ENCODE results near the gene ADGRG6.

Gene ADGRG6

GRCh38 chr6:142378138-142378875 is 76.5 kb downstream of the ADGRG6 start:
- peak; percentile 67 for DNase-seq

- no peak for DNase-seq
Observed at GRCh38 chr6:142380626-142381025, 78.8 kb downstream of the ADGRG6 start.

- DNase-seq, result no peak
Observed at GRCh38 chr6:142381181-142381580, 79.4 kb downstream of the ADGRG6 start.

GRCh38 chr6:142381845-142382378 is 80.1 kb downstream of the ADGRG6 start:
- DNase-seq, result no peak

GRCh38 chr6:142384519-142385254 is 82.9 kb downstream of the ADGRG6 start:
- DNase-seq, result no peak

- DNase-seq, result no peak
Observed at GRCh38 chr6:142385352-142385751, 83.5 kb downstream of the ADGRG6 start.

- DNase-seq, result no peak
Observed at GRCh38 chr6:142386657-142387056, 84.8 kb downstream of the ADGRG6 start.

- DNase-seq, result peak; percentile 60
Observed at GRCh38 chr6:142387997-142388815, 86.4 kb downstream of the ADGRG6 start.

- DNase-seq, result no peak
Observed at GRCh38 chr6:142395266-142395665, 93.5 kb downstream of the ADGRG6 start.

GRCh38 chr6:142395768-142396231 is 94.0 kb downstream of the ADGRG6 start:
- DNase-seq, result no peak

GRCh38 chr6:142398353-142398752 is 96.5 kb downstream of the ADGRG6 start:
- DNase-seq, result no peak

- DNase-seq, result no peak
Observed at GRCh38 chr6:142399739-142400138, 97.9 kb downstream of the ADGRG6 start.

- DNase-seq, result no peak
Observed at GRCh38 chr6:142400495-142400894, 98.7 kb downstream of the ADGRG6 start.

GRCh38 chr6:142401838-142402237 is 100.0 kb downstream of the ADGRG6 start:
- no peak for DNase-seq

GRCh38 chr6:142404751-142405150 is 102.9 kb downstream of the ADGRG6 start:
- DNase-seq, result no peak

- no peak for DNase-seq
Observed at GRCh38 chr6:142406131-142406530, 104.3 kb downstream of the ADGRG6 start.

- no peak for DNase-seq
Observed at GRCh38 chr6:142407685-142408273, 106.0 kb downstream of the ADGRG6 start.

- no peak for DNase-seq
Observed at GRCh38 chr6:142408409-142408808, 106.6 kb downstream of the ADGRG6 start.

- DNase-seq, result no peak
Observed at GRCh38 chr6:142409794-142410193, 108.0 kb downstream of the ADGRG6 start.

- DNase-seq, result no peak
Observed at GRCh38 chr6:142411145-142411544, 109.3 kb downstream of the ADGRG6 start.

GRCh38 chr6:142412241-142412640 is 110.4 kb downstream of the ADGRG6 start:
- DNase-seq, result no peak

GRCh38 chr6:142412658-142413057 is 110.9 kb downstream of the ADGRG6 start:
- no peak for DNase-seq

GRCh38 chr6:142413111-142413510 is 111.3 kb downstream of the ADGRG6 start:
- DNase-seq, result no peak

All from eye (tissue), 1 donor.